Measurements from ENCODE around the gene HTATIP2. TPM values are rescaled to one million over a fixed set of nuclear protein-coding genes. Genes with fewer than 3 reads are reported as not detected.

HTATIP2 gene
- total and polyA plus RNA-seq, 9 of the 15 experiments (the other 6 are each of a cell fraction or from before 2014, with no cell fraction given): 48.3 to 90.9 (median 64.4) TPM

GRCh38 chr11:20367313-20367948 lies 3.9 kb downstream of the HTATIP2 start (continued):
- 0 out of 2 replicates have a peak, but pooled peaks have one; percentile 56 for TF ChIP-seq MTA3 (IDR thresholded peaks at IDR 0.05; ENCODE audit: borderline replicate concordance)
- TF ChIP-seq RAD21 (CRISPR knock-in tag; conservative IDR thresholded peaks at IDR 0.05 in 1 of 2, IDR thresholded peaks at IDR 0.05 in 1 of 2): no peak
- TF ChIP-seq MAFK (IDR thresholded peaks at IDR 0.05; ENCODE audit: low read length): peak; percentile 80
- TF ChIP-seq CBFA2T3 (IDR thresholded peaks at IDR 0.05): peak; percentile 23; the same call in 1 of the 2 replicates
- TF ChIP-seq FOXP1 (CRISPR knock-in tag; IDR thresholded peaks at IDR 0.05): no peak
- TF ChIP-seq ZNF431 (CRISPR knock-in tag; IDR thresholded peaks at IDR 0.05): no peak
- TF ChIP-seq FOXA3 (CRISPR knock-in tag; conservative IDR thresholded peaks at IDR 0.05 in 1 of 2, IDR thresholded peaks at IDR 0.05 in 1 of 2): no peak
- no peak for TF ChIP-seq BRD4 (IDR thresholded peaks at IDR 0.05)
- no peak for TF ChIP-seq BMI1 (IDR thresholded peaks at IDR 0.05; ENCODE audit: low read length)
- TF ChIP-seq, protein P1, sequence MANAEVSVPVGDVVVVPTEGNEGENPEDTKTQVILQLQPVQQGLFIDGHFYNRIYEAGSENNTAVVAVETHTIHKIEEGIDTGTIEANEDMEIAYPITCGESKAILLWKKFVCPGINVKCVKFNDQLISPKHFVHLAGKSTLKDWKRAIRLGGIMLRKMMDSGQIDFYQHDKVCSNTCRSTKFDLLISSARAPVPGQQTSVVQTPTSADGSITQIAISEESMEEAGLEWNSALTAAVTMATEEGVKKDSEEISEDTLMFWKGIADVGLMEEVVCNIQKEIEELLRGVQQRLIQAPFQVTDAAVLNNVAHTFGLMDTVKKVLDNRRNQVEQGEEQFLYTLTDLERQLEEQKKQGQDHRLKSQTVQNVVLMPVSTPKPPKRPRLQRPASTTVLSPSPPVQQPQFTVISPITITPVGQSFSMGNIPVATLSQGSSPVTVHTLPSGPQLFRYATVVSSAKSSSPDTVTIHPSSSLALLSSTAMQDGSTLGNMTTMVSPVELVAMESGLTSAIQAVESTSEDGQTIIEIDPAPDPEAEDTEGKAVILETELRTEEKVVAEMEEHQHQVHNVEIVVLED (CRISPR knock-in tag; IDR thresholded peaks at IDR 0.05): no peak
- TF ChIP-seq HEY1 (CRISPR knock-in tag; IDR thresholded peaks at IDR 0.05; ENCODE audit: borderline replicate concordance): no peak
- TF ChIP-seq AFF1 (IDR thresholded peaks at IDR 0.05; ENCODE audit: low read depth in 1 of 2, partially characterized antibody in 2 of 2): peak; percentile 19 to 48
- no peak for TF ChIP-seq KDM2B (CRISPR knock-in tag; IDR thresholded peaks at IDR 0.05)
- TF ChIP-seq, protein P2, sequence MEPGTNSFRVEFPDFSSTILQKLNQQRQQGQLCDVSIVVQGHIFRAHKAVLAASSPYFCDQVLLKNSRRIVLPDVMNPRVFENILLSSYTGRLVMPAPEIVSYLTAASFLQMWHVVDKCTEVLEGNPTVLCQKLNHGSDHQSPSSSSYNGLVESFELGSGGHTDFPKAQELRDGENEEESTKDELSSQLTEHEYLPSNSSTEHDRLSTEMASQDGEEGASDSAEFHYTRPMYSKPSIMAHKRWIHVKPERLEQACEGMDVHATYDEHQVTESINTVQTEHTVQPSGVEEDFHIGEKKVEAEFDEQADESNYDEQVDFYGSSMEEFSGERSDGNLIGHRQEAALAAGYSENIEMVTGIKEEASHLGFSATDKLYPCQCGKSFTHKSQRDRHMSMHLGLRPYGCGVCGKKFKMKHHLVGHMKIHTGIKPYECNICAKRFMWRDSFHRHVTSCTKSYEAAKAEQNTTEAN (CRISPR knock-in tag; IDR thresholded peaks at IDR 0.05): no peak
- TF ChIP-seq, protein P3, sequence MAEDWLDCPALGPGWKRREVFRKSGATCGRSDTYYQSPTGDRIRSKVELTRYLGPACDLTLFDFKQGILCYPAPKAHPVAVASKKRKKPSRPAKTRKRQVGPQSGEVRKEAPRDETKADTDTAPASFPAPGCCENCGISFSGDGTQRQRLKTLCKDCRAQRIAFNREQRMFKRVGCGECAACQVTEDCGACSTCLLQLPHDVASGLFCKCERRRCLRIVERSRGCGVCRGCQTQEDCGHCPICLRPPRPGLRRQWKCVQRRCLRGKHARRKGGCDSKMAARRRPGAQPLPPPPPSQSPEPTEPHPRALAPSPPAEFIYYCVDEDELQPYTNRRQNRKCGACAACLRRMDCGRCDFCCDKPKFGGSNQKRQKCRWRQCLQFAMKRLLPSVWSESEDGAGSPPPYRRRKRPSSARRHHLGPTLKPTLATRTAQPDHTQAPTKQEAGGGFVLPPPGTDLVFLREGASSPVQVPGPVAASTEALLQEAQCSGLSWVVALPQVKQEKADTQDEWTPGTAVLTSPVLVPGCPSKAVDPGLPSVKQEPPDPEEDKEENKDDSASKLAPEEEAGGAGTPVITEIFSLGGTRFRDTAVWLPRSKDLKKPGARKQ (CRISPR knock-in tag; IDR thresholded peaks at IDR 0.05): no peak
- TF ChIP-seq PHF21A (IDR thresholded peaks at IDR 0.05; ENCODE audit: borderline replicate concordance, low read depth): no peak
- no peak; the same call in 1 of the 2 replicates for TF ChIP-seq CREM (IDR thresholded peaks at IDR 0.05; ENCODE audit: low read depth)
- no peak for TF ChIP-seq HNRNPL (IDR thresholded peaks at IDR 0.05; ENCODE audit: low read depth, low read length)
- peak; percentile 56 for TF ChIP-seq EP300 (IDR thresholded peaks at IDR 0.05; ENCODE audit: low read length)
- peak; percentile 35 for TF ChIP-seq CXXC5 (CRISPR knock-in tag; IDR thresholded peaks at IDR 0.05)
- TF ChIP-seq ZNF507 (tag; conservative IDR thresholded peaks at IDR 0.05): no peak

All from K562 (cell line).